SK-N-MC (cell line): ENCODE results near the gene FGF2.

ENCODE experiments used
- EZH2 ChIP-seq: fragments of 200-600 bp; sonication (generic); IDR thresholded peaks from one replicate; pipeline ENCODE4 v1.6.1; 2017; ENCODE audit warnings: antibody characterized with exemption
- FOXP2 ChIP-seq: optimal IDR thresholded peaks from 2 replicates; pipeline ENCODE3; 2011; ENCODE audit warnings: mild to moderate bottlenecking, moderate library complexity; ENCODE audit not compliant: insufficient read depth; ENCODE audit errors: extremely low read length, control extremely low read depth
- POLR2AphosphoS5 ChIP-seq: IDR thresholded peaks from 2 replicates; pipeline ENCODE4 v1.6.1; 2012; ENCODE audit warnings: mild to moderate bottlenecking, low read depth, low read length, borderline replicate concordance

GRCh38 chr4:122873821-122874593 is 47.4 kb downstream of the FGF2 start:
- TF ChIP-seq POLR2AphosphoS5 (no peak), EZH2 (no peak), FOXP2 (no peak)
